ENCODE data around the gene MYO1B. TPM values are rescaled to one million over a fixed set of nuclear protein-coding genes. Genes with fewer than 3 reads are reported as not detected.

The MYO1B gene
- total and polyA plus RNA-seq, 2 of the 4 experiments (the other 2 are of a cell fraction) = 57.2 to 116 TPM

- peak overlapping the region; percentile 73; the same call in 1 of the 2 replicates for H3K4ac ChIP-seq (ENCODE audit: low read depth, low read length)
- H2BK15ac ChIP-seq (ENCODE audit: low read depth, low read length) = 0 out of 3 replicates have a peak overlapping the region, but pooled peaks have one; percentile 87
- no peak overlapping the region for H3K4me3 ChIP-seq (ENCODE audit: insufficient read depth, low read depth, low read length)
- peak overlapping the region; percentile 53; the same call in 1 of the 2 replicates for H4K91ac ChIP-seq (ENCODE audit: insufficient read depth, low read depth, low read length)
- no peak overlapping the region for H4K5ac ChIP-seq (ENCODE audit: low read depth, low read length)
- H3K36me3 ChIP-seq (ENCODE audit: control insufficient read depth, insufficient read depth, low read length) = peaks cover 20% of the 10 kb centered on the region
- 0 out of 2 replicates have a peak overlapping the region, but pooled peaks have one; percentile 63 for H3K56ac ChIP-seq (ENCODE audit: extremely low read depth, insufficient read depth, low read length)
- dilution Hi-C loops (cut with HindIII; ENCODE audit: low sequenced_read_pairs, unreplicated experiment) = no loop called here
- ChIA-PET CTCF (interaction anchor here (0.6 kb wide), 2 partner anchors 131 to 1017 kb away, joined by 3 read pairs; no protein-coding TSS in a partner anchor), POLR2A (ENCODE audit: unreplicated experiment) (interaction anchor here (0.6 kb wide), 1 partner anchor 301 kb away, joined by 24 read pairs; no protein-coding TSS in a partner anchor)
- H2AK5ac ChIP-seq (ENCODE audit: low read depth, low read length) = no peak overlapping the region
- DNase-seq = peak; percentile 93
- BruUV-seq (replicated peaks) = no TSS peak
- ATAC-seq (ENCODE audit: low read depth) = peak; percentile 85
- H2BK5ac ChIP-seq (ENCODE audit: low read depth, low read length, poor library complexity, severe bottlenecking) = peak overlapping the region; percentile 84
- in situ Hi-C loops (cut with MboI; ENCODE audit: low sequenced_read_pairs) = no loop called here
- H3K9ac ChIP-seq (ENCODE audit: low read depth, low read length) = no peak overlapping the region
- H2AK9ac ChIP-seq (replicated peaks; ENCODE audit: low read depth, low read length, poor library complexity) = peak overlapping the region; percentile 10
- H2AFZ ChIP-seq (replicated peaks; ENCODE audit: low read length, poor library complexity) = no peak overlapping the region
- peaks cover 8% of the 10 kb centered on the region for H3K9me1 ChIP-seq (ENCODE audit: insufficient read depth, low read length)
- peaks cover 6% of the 10 kb centered on the region for H3K4me1 ChIP-seq (ENCODE audit: control insufficient read depth, insufficient read depth, low read length)
- peak overlapping the region; percentile 81 for H2BK120ac ChIP-seq (ENCODE audit: low read depth, low read length)
- H4K8ac ChIP-seq (ENCODE audit: low read depth in 2 of 2, low read length in 2 of 2) = peak overlapping the region in 1 of 2 experiments; percentile 91; a peak in 3 of 4 replicates
- no peak overlapping the region for H3K27ac ChIP-seq (ENCODE audit: insufficient read depth, low read length)
- no peaks in the 10 kb centered on the region for H3K27me3 ChIP-seq (ENCODE audit: control insufficient read depth, insufficient read depth, low read length)
- intact Hi-C loops (cut with micrococcal nuclease) = no loop called here
- peaks cover 26 to 35% of the 10 kb centered on the region in 2 experiments for H3K79me1 ChIP-seq (ENCODE audit: low read depth in 1 of 2, low read length in 2 of 2)
- H4K20me1 ChIP-seq (ENCODE audit: insufficient read depth, low read length) = no peaks in the 10 kb centered on the region
- WGBS, 2 experiments (ENCODE audit: extremely low coverage in 2 of 2, insufficient read length in 1 of 2) = 100% methylated on average over 1 of the region's 3 CpGs; no CpG with 5 or more reads in 1 of the 2 experiments
- H3K9me3 ChIP-seq (ENCODE audit: control insufficient read depth, insufficient read depth, low read length) = no peaks in the 10 kb centered on the region
- peak overlapping the region; percentile 81; the same call in 1 of the 2 replicates for H2BK20ac ChIP-seq (ENCODE audit: low read depth, low read length)
- H3K23ac ChIP-seq (ENCODE audit: low read depth, low read length) = no peak overlapping the region
- H3K14ac ChIP-seq (replicated peaks; ENCODE audit: low read depth, low read length) = peak overlapping the region; percentile 79; the same call in 1 of the 2 replicates
- peak overlapping the region; percentile 32; the same call in 1 of the 2 replicates for H3K4me2 ChIP-seq (ENCODE audit: low read depth, low read length)
- no peak overlapping the region for H3K18ac ChIP-seq (ENCODE audit: low read depth, low read length)
- TF ChIP-seq, protein P1, sequence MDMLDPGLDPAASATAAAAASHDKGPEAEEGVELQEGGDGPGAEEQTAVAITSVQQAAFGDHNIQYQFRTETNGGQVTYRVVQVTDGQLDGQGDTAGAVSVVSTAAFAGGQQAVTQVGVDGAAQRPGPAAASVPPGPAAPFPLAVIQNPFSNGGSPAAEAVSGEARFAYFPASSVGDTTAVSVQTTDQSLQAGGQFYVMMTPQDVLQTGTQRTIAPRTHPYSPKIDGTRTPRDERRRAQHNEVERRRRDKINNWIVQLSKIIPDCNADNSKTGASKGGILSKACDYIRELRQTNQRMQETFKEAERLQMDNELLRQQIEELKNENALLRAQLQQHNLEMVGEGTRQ (IDR thresholded peaks at IDR 0.05; ENCODE audit: low read depth, low read length) = peak; percentile 88
- TF ChIP-seq MAFK (IDR thresholded peaks at IDR 0.05; ENCODE audit: low read depth, low read length) = peak; percentile 14; the same call in 1 of the 2 replicates
- TF ChIP-seq MXI1 (IDR thresholded peaks at IDR 0.05; ENCODE audit: borderline replicate concordance, low read depth, low read length) = peak; percentile 77; the same call in 1 of the 2 replicates
- no peak for TF ChIP-seq POLR2A (IDR thresholded peaks at IDR 0.05; ENCODE audit: low read depth, low read length)
- no peak for TF ChIP-seq CEBPB (IDR thresholded peaks at IDR 0.05; ENCODE audit: low read depth, low read length)
- TF ChIP-seq NFE2L2 (IDR thresholded peaks at IDR 0.05; ENCODE audit: low read depth, low read length) = no peak
- peak; percentile 43; the same call in 1 of the 2 replicates for TF ChIP-seq MAZ (IDR thresholded peaks at IDR 0.05; ENCODE audit: borderline replicate concordance, low read depth, low read length)
- no peak for TF ChIP-seq CHD1 (IDR thresholded peaks at IDR 0.05; ENCODE audit: low read depth, low read length)
- peak; percentile 75 for TF ChIP-seq BHLHE40 (IDR thresholded peaks at IDR 0.05; ENCODE audit: low read depth, low read length)
- TF ChIP-seq FOS (IDR thresholded peaks at IDR 0.05; ENCODE audit: low read depth, low read length) = peak; percentile 90
- no peak for TF ChIP-seq RFX5 (IDR thresholded peaks at IDR 0.05; ENCODE audit: low read depth, low read length)
- no peak for TF ChIP-seq ELK1 (IDR thresholded peaks at IDR 0.05; ENCODE audit: borderline replicate concordance, low read depth, low read length)
- no peak for TF ChIP-seq CTCF (conservative IDR thresholded peaks at IDR 0.05; ENCODE audit: low read depth, low read length)
- no peak for TF ChIP-seq RAD21 (IDR thresholded peaks at IDR 0.05; ENCODE audit: low read length)
Measured at GRCh38 chr2:191376981-191377629, 131.9 kb downstream of the MYO1B start.

All from IMR-90 (cell line).